Left ventricle myocardium superior (tissue), 1 donor: Measurements from ENCODE around the gene PRKG2. TPM values are rescaled to one million over a fixed set of nuclear protein-coding genes. Genes with fewer than 3 reads are reported as not detected.
"Not testable (repeated sequence)": the region's sequence is repeated elsewhere in the genome, so short reads cannot be mapped to it uniquely, and the experiment has no call there.

Source experiments
- ATAC-seq: fragments of 200-7000 bp; cut with Tn5 transposase; one replicate; pipeline ENCODE4 v1.9.1; 2020; ENCODE audit warnings: mild to moderate bottlenecking, moderate library complexity
- DNase-seq: peaks from one replicate; pipeline ENCODE4 v3.0.0-alpha.2; 2020
- intact Hi-C: fragments of 100-400 bp; cut with micrococcal nuclease; formaldehyde crosslinking; loops from one replicate; pipeline ENCODE4 v1.11.0; 2022
- long read RNA-seq: library from polyadenylated mRNA; unstranded; transcript quantifications from one replicate; pipeline ENCODE4 v2.0.0, GENCODE V29; 2021
- total RNA-seq: library from RNA; stranded (reverse); fragmentation: NEBNext Ultra II Directional; extraction: Animal tissue kit (Norgen Biotek cat#: 25700); gene quantifications from one replicate; pipeline ENCODE4 v1.2.1, GENCODE V29; 2021
- donor health status: DM: no; HTN: yes; CAD: no; lungs with severe emphysema.

PRKG2 gene, protein sequence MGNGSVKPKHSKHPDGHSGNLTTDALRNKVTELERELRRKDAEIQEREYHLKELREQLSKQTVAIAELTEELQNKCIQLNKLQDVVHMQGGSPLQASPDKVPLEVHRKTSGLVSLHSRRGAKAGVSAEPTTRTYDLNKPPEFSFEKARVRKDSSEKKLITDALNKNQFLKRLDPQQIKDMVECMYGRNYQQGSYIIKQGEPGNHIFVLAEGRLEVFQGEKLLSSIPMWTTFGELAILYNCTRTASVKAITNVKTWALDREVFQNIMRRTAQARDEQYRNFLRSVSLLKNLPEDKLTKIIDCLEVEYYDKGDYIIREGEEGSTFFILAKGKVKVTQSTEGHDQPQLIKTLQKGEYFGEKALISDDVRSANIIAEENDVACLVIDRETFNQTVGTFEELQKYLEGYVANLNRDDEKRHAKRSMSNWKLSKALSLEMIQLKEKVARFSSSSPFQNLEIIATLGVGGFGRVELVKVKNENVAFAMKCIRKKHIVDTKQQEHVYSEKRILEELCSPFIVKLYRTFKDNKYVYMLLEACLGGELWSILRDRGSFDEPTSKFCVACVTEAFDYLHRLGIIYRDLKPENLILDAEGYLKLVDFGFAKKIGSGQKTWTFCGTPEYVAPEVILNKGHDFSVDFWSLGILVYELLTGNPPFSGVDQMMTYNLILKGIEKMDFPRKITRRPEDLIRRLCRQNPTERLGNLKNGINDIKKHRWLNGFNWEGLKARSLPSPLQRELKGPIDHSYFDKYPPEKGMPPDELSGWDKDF
- 0.17 TPM for total RNA-seq
- long read RNA-seq, result 0 reads

GRCh38 chr4:81214881-81215868 is at the start of gene PRKG2:
Gene PRKG2, minus strand, starts transcription at chr4:81215222. Its CDS starts 10,175 bp downstream, at chr4:81205047.
- peak; percentile 37 for ATAC-seq
- DNase-seq, result peak; percentile 28
- intact Hi-C loops, result no loop called here

DNA sequence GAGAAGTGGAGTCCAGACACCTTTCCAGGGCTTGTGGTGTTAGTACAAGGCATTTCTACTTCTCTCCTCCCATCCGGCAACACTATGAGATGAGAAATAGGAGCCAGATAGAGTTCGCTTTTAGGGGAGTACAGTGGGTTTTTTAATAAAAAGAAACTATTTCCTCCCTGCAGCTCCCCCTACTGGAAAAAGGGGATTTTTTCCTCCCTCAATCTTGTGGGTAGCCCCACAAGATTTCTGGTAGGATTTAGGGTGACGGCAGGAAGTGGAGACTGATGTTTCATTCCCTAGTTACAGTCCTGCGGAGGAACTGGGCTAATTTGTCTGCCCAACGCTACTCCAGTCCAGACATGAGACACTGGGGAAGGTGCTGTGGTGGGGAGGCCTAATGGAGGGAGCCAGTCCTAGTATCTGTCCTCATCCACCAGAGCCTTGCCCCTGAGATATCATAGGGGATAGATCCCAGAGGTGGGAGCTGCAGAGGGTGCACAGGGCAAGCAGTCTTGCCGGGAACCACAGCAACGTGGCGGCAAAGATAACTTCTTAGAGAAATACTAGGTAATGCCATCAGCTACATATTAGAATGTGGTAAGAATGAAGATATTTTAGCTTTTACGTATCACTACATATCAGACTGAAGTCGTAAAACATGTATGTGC is 45.5 kb upstream of the PRKG2 start:
- DNase-seq (no peak), ATAC-seq (no peak)
- intact Hi-C loops, result no loop called here

DNA sequence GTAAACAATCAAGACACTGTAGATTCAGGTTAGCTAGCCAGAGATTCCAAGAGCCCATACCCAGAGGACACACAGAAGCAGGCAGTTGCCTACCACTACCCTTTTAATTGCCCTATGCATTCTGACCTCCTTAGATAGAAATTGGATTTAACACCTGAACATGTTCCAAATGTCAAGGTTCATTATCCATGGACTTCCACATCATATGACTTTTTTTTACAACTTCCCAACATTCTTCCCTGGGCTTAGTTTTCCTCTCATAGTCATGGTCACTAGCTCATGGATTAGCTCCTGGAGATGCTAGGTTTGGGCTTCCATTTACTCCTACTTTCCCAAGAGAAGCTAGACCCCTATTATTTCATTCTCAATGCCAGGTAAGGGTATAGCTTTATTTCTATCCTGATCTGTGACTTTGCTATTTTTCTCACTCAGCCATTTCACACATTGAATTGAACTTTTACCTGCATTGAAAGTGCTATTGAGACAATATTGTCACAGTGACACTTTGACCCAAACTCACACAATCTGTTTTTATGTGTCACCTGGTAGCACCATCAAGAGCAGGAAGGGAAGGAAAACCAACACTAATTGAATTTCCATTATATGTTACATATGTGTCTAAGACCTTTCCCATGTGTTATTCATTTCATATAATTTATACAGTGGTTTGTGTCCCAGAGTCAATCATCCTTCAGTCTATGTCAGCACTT is 44.0 kb upstream of the PRKG2 start:
- DNase-seq (no peak), ATAC-seq (no peak)
- intact Hi-C loops, result no loop called here

DNA sequence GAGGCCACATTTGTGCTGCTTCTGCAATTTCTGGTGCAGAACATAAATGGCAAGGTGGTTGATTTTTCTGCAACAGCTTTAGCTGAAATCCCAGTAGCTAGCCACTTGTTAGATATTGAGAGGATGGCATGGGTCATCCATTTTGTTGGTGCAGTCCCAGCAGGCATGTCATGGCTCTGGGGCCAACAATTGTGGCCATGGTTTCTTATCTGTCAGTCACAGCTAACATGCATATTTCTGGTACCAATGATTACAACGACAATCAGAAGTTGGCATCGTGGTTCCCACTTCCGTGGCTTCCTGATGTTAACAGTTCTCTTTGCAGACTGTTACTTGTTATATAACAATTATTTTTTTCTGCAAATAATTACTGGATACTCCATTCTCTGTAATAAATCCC is 42.8 kb upstream of the PRKG2 start:
- no peak for DNase-seq
- intact Hi-C loops, result no loop called here
- ATAC-seq, result no peak

GRCh38 chr4:81257021-81257420 is 42.0 kb upstream of the PRKG2 start:
- intact Hi-C loops, result no loop called here
- no peak for DNase-seq
- ATAC-seq, result no peak

- DNase-seq, result no peak
- intact Hi-C loops, result no loop called here
- no peak for ATAC-seq
Observed at GRCh38 chr4:81256059-81256970, 41.3 kb upstream of the PRKG2 start.

DNA sequence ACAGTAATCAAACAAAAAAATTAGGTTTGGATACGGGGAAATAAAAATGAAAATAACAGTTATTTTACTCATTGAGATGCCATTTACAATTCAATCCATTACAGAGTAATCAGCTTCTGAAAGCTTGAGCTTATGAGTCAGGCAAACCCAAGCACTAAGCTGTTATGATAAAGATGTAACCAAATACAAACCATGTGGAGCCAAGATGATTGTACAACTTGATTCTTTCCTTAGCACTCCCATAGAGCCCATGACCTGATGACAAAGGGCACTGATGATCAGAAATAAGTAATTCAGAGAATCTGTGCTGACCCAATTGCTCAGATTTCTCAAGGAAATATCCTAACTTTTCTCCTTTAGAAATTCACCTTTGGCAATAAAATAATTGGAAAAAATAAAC is 40.5 kb upstream of the PRKG2 start:
- DNase-seq, result no peak

DNA sequence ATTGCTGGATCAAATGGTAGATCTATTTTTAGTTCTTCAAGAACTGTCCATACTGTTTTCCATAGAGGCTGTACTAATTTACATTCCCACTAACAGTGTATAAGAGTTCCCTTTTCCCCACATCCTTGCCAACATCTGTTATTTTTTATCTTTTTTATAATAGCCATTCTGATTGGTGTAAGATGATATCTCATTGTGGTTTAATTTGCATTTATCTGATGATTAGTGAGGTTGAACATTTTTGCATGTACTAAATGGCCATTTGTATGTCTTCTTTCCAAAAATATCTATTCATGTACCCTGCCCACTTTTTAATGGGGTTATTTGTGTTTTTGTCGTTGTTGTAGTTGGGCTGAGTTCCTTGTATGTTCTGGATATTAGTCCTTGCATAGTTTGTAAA is 35.4 kb upstream of the PRKG2 start:
- ATAC-seq (no peak), DNase-seq (no peak)
- intact Hi-C loops, result no loop called here

More for the DNA sequence above, 40.5 kb upstream of the PRKG2 start:
- intact Hi-C loops, result no loop called here
- no peak for ATAC-seq

GRCh38 chr4:81245218-81246009 is 30.4 kb upstream of the PRKG2 start:
- DNase-seq (no peak), ATAC-seq (no peak)
- intact Hi-C loops, result no loop called here

- no peak for ATAC-seq
- no peak for DNase-seq
- intact Hi-C loops, result no loop called here
Observed at GRCh38 chr4:81237791-81238190, 22.8 kb upstream of the PRKG2 start.

DNA sequence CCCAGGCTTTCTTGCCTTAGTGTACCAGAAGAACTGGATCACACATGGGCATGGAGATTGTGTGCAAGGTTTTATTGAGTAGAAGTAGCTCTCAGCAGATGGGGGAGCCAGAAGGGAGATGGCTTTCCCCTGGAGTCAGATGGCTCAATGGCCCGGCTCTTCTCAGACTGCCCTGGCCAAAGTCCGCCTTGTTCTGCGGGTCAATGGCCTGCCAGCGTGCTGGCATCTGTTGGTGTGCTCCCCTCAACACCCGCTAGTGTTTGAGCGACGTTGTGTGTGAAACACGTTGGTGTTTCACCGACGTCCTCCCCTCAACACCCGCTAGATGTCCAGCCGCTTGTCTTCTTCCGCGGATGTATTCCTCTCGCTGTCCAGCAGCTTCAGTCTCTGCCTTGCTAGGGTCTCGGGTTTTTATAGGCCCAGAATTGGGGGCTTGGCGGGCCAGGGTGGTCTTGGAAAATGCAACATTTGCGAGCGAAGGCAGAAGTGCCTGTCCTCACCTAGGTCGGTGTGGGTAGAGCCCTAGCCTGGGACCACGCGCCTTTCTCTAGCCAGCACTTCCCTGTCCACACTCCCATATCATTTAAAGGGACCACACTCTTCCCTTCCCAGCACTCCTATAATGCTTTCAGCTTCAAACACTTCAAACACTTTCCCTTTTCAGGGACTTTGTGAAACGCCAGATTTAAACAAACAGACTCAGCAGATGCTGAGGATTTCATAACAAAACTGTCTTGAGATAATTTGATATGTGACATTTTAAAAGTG is 21.1 kb upstream of the PRKG2 start:
- DNase-seq (no peak), ATAC-seq (no peak)
- intact Hi-C loops, result no loop called here

DNA sequence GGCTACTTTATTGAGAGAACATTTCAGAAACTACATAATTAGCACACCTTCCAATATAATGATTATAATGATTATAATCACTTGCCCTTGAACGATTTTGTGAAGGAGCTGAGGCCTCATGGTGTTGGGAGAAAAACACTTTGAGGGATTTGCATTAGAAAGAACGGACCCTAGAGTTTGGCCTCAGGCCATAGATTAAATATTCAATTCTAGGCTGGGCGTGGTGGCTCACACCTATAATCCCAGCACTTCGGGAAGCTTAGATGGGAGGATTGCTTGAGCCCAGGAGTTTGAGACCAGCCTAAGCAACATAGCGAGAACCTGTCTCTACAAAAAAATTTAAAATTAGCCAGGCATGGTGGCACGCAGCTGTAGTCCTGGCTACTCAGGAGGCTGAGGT is 12.9 kb upstream of the PRKG2 start:
- DNase-seq (no peak), ATAC-seq (no peak)
- intact Hi-C loops, result no loop called here

DNA sequence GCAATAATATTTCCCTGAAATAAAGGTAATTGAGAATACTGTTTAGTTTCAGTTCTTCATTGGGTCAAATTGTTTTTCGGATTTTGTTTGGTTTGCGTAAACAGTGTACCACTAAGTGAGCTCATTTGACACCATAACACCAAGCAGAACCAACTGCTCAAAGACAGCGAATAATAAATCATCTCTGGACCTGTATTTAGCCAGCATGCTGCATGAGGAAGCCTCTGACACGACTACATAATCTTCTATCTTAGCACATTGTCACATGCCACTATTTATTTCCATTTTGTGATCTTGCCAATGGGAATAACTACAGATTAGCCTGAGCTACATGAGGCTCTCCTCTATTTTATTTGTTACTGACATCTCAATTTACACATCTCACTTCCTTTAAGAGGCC is 12.1 kb upstream of the PRKG2 start:
- ATAC-seq, result no peak
- DNase-seq, result no peak

GRCh38 chr4:81225252-81225651 is 10.2 kb upstream of the PRKG2 start:
- intact Hi-C loops, result no loop called here
- no peak for ATAC-seq
- DNase-seq, result no peak

More for the DNA sequence above, 12.1 kb upstream of the PRKG2 start:
- intact Hi-C loops, result no loop called here

DNA sequence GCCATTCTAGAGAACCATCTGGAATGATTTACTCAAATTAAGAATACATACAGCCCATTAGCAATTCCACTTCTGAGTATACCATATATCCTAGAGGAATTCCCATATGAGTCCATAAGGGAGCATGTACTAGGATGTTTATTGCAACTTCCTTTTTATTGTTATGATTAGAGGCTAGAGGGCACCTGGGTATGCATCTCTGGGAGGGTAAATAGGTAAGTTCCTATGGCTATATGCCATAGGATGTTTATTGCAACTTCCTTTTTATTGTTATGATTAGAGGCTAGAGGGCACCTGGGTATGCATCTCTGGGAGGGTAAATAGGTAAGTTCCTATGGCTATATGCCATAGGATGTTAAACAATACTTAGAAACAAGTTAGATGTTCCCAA is 7.1 kb upstream of the PRKG2 start:
- DNase-seq, intact Hi-C loops, ATAC-seq: not testable (repeated sequence)
